Measurements from ENCODE around the gene CACNG6.
"Not testable (repeated sequence)": the region's sequence is repeated elsewhere in the genome, so short reads cannot be mapped to it uniquely, and the experiment has no call there.

Gene CACNG6, protein sequence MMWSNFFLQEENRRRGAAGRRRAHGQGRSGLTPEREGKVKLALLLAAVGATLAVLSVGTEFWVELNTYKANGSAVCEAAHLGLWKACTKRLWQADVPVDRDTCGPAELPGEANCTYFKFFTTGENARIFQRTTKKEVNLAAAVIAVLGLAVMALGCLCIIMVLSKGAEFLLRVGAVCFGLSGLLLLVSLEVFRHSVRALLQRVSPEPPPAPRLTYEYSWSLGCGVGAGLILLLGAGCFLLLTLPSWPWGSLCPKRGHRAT

DNA sequence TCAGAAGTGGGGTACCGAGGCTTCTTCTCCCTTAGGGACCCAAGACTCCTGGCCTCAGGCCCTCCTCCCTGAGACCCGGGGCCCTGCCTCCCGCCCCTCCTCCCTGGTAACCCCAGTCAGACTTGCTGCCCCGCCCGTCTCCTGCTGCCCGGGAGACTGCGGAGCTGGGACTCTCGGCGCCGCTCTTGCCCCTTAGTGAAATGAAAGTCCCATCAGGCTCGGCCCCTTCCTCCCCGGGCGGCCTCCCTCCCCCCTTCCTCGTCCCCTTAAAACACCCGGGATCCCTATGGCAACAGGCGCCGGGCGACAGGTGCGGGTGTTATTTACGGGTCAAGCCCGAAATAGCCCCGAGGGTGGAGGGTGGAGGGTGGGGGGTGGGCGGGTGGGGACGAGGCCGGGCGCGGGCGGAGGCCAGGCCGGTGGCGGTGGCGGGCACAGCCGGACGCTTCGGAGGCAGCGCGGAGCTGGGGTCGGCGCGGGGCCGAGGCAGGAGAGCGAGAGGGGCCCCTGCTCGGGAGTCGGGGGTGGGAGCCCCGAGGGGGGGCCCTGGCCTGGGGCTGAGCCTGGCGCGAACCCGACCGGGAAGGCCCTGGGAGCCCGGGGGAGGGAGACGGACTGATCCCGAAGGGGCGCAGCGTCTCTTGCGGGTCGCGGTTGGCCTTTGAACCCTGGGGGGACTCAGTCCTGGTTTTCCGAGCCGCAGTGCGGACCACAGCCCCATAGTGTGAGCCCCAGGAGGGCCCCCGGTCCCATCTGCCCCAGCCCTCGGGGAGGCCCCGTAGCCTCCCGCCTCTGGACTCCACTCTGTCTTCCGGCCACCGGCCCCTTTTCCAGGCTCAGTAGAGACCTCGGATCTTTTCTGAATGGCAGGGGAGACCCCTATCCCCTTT is at the start of gene CACNG6:
TSS of gene CACNG6 (plus strand) at position 414 of the 890 bp plus-strand sequence. CDS start 1,241 bp downstream, outside the sequence.
- no peak for DNase-seq

DNA sequence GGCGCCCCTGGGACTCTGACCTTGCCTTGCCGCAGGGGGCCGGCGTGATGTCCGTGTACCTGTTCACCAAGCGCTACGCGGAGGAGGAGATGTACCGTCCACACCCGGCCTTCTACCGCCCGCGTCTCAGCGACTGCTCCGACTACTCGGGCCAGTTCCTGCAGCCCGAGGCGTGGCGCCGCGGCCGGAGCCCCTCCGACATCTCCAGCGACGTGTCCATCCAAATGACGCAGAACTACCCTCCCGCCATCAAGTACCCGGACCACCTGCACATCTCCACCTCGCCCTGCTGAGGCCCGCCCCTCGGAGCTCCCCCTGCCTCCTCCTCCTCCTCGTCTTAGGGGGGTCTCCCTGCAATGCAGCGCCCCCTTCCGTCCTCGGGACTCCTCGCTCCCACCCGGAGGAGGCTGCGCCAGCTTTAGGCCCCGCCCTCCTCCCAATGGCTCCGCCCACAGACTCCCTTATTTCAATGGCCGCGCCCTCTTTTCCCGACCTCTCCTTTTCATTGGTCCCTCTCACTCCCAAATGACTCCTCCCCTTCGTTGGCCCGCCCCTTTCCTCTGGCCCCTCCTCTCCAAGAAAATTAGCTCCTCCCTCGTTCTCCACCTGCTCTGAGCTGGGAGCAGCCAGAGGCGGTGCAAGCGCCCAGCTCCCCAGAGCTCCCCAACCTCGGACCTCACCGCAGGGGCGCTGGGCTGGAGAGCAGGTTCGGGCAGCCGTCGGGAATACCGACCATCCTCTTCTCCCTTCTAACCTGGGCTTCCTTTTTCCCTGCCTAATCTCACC is 49.2 kb upstream of the CACNG6 start:
- no peak for DNase-seq

DNA sequence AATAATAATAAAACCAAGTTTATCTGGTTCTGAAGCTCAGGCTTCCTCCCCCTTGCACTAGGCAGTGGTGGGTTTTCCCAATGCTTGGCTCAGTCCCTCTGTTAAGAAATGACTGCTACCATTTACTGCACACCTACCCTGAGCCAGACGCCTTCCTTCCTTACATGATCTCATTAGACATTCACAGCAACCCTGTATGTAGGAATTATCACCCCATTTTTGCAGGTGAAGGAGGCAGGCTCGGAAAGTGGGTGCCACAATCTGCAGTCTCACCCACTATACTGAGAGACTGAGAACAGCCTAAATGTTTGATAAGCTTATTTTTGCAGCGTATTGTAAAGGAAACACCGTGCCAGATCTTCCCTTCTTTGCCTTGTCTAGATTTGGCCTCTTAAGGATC is 47.0 kb upstream of the CACNG6 start:
- DNase-seq: no peak

DNA sequence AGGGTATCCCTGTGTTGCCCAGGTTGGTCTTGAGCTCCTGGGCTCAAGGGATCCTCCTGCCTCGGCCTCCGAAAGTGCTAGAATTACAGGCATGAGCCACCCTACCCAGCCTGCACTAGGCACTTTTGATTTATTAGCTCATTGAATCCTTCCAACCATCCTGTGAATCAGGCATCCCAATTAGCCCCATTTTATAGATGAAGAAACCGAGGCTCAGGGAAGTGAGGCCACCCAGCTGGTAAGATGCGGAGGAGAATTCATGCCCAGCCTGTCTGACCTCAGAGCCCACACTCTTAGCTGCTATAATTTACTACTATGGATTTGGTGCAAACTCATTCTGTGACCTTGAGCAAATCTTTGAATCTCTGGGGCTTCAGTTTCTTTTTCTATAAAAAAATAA is 46.5 kb upstream of the CACNG6 start:
- no peak for DNase-seq

DNA sequence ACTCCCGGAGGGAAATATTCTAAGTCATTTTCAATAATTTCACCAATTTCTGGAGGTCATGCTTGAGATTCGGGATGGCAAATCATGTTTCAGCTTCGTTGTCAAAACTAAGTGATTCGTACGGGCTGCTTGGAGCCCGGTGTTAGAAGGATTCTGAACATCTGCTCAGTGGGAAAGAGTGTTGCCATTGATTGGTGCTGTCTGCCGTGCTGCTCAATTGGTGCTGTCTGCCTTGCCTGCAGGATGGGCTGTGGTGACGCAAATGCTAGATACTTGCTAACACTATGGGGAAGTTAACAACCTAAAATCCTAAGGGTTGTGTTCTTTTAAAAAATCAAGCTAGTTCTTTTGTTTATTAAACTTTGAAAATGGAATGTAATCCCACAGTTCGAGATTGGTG is 46.0 kb upstream of the CACNG6 start:
- DNase-seq: no peak

DNA sequence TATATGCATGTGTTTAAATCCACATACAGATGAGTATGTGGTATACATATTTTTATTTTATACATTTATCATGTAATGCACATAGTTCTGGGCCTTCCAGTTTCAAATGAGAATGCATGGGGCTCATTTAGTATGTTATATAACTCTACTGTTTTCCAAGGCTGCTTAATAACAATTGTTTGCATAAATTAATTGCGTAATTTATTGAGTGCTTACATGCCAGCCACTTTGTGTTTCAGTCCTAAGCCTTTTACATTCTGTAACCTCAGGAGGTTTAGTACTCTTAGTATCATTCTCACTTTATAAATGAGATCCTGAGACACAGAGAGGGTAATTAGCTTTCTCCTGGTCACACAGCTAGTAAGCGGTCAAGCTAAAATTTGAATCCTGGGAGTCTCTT is 45.4 kb upstream of the CACNG6 start:
- DNase-seq: no peak

DNA sequence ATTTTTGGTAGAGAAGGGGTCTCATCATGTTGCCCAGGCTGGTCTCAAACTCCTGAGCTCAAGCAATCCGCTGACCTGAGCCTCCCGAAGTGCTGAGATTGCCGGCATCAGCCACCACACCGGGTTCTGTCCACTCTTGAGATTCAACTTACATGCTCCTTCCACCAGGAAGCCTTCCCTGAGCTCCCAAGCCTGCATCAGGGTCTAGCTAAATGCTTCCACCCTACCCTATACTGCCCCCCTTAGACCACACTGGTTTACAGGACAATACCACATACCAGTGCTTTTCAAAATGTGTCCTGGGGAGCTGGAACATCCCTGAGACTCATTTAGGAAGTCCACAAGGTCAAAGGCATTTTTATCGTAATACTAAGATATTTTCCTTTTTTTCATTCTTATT is 43.8 kb upstream of the CACNG6 start:
- DNase-seq: no peak

DNA sequence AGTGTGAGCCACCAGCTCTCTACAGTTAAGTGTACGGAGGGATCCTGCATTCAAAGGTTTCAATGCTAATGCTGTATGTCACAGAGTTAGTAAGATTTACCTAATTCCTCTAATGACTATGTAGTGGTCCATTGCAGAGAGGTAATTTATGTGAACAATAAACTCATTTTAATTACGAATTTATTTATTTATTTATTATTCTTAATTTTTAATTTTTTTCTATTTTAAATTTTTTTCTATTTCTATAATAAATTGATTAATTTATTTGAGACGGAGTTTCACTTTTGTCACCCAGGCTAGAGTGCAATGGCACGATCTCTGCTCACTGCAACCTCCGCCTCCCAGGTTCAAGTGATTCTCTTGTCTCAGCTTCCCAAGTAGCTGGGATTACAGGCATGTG is 42.8 kb upstream of the CACNG6 start:
- not testable (repeated sequence) for DNase-seq

DNA sequence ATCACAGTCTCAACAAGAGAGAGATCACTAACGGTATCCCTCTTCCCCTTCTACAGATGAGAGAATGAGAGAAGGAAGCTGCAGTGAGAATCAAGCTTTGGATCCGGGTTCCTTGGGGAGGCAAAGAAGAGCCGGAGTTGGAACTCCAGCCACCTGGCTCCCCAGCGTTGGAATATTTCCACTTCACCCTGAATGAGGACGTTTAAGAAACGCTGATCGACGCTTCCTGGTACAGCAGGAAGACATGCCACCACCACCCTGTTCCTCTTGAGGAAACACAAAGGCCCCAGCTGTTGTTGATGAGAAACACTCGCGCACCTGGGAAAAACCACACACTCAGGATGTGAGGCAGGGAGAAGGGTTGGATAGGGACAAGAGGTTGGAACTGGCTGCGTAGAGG is 40.0 kb upstream of the CACNG6 start:
- no peak for DNase-seq

DNA sequence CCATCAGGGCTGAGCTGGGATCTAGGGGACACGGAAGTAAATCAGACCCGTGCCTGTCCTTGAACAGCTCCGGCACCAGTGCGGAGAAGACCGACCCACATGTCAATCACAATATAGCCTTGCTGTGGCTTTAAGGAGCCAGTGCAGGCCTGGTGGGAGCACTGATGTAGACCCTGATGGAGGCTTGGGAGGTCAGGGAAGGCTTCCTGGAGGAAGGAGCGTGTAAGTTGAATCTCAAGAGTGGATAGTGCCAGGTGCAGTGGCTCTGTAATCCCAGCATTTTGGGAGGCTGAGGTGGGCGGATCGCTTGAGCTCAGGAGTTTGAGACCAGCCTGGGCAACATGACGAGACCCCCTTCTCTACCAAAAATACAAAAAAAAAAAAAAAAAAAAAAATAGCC is 39.5 kb upstream of the CACNG6 start:
- DNase-seq: no peak

DNA sequence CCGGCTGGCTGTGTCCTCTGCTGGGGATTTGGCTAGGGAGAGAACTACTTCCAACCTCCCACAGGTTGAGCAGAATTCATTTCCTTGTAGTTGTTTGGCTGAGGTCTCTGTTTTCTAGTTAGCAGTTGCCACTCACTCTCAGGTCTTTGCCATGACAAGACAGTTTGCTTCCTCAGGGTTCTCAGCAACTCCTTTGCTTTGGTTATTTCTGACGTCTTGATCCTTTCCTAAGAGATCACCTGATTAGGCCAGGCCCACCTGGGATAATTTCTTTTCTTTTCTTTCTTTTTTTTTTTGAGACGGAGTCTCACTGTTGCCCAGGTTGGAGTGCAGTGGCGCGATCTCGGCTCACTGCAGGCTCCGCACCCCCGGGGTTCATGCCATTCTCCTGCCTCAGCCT is 38.1 kb upstream of the CACNG6 start:
- DNase-seq: no peak

DNA sequence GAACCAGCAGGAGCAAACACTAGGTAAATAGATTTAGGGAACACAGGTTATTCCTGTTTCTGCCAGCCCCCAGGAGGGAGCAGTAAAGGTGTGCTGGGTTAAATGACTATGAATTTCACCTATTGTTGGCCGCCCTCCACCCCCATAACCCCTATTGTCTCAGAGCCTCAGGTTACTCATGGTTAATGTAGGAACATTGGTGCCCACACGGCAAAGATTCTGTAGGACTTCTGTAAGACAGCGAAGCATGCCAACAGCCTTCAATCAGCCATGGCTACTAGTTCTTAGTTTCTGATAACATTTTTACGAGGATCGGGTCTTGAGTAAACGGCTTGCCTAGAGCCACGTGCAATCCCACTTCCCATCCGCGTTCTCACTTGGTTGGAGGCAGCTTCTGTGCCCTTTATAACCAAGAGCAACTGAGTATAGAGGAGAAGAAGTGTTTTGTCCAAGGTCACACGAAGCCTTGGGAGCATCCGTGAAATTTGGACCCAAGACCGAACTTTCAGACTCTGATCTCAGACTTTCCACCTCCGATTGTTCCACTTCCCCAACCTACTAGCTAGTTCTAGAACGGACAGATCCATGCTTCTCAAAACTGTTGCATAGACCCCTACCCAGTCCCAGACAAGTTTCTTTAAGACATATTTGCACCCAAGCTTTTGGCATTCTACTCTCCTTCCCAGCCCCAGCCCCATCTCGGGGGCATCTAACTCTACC is 33.8 kb upstream of the CACNG6 start:
- DNase-seq: no peak

DNA sequence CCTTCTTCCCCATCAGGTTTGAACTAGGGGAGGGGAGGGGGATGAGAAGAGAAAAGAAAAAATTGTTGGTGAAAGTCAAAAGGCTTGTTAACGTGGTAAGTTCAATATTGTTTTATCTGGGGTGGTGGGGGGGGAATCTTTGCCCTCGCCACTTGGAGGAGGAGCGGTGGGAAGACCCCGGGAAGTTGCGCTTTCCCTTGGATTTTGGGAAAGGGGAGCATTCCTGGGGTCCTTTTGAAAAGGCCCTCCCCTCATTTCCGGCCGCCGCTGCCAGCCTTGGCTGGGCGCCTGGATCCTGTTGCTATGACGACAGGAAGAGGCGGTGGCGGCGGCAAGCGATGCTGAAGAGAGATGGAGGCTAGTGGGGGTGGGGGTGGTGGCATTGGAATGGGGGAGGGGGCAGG is 33.3 kb upstream of the CACNG6 start:
- DNase-seq: no peak

DNA sequence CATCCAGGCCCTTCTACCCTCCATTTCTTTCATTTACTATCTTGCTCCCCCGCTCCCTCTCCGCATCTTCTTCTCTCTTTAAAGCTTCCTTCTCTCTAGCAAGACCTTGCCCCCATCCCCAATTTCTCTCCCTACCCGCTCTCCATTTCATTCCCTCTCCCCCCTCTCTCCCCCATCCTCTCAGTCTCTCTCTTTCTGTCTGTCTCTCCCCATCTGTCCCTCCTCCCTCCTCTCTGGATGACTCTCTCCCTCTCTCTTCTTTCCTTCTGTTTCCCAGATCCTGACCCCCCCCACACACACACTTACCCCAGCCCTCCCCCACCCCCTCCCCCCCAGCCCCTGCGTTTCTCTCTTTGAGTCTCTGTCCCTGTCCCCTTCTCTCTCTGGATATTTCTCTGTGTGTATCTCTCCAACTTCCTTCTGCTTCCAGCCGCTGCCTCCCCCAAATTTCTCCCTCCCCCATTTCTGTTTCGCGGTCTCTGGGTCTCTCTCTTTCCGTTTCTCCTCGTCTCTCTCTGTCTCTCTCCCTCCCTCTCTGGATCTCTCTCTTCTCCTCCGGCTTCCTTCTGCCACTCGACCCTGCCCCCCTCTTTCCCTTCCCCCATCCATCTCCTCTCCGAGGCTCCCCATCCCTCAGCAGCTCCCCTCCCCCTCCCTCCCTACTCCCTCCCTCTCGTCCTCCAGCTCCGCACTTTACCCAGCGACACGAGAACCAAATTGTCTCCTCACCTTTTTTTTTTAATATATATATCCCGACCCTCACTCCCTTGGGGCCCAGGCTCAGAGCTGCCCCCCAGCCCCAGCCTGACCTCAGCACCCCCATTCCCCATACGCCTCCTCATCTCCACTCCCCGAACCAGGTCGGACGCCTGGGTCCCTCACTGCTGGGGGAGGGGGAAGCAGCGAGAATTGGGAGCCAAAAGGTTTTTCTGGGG is 32.3 kb upstream of the CACNG6 start:
- DNase-seq: no peak

DNA sequence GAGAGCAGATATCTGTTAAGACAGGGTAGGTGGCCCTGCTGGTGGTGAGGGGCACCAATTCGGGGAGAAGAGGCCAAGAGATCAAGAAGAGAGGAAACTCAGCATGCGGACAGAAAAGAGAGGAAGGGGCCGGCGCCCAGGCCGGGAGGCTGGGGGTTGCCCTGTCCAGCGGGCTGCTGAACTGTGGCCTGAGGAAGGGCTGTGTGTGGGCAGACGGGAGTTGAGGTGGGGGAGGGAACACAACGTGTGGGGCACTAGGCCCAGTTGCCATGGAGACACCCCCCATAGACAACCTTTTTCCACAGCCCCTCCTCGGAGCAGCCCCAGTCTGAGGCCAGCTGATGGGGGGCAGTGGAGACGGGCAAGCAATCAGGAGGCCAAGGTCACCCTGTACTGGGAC is 31.2 kb upstream of the CACNG6 start:
- DNase-seq: no peak

DNA sequence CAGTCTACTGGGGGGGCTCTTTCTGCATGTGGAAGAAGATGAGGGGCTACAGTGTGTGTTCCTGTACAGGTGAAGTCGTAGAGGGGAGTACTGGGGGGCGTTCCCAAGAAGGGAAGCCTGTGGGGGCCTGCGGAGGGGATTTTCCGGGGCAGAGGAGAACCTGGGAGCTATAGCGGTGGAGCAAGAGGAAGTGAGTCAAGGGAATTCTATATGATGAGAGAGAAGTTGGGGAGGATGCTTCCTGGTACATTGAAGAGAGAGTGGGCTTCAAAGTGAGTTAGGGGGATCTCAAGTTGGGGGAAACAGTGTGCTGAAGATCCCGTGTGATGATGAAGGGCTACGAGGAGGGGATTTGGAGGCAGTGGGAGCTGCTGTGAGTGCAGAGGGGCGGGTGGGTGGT is 30.6 kb upstream of the CACNG6 start:
- DNase-seq: no peak

DNA sequence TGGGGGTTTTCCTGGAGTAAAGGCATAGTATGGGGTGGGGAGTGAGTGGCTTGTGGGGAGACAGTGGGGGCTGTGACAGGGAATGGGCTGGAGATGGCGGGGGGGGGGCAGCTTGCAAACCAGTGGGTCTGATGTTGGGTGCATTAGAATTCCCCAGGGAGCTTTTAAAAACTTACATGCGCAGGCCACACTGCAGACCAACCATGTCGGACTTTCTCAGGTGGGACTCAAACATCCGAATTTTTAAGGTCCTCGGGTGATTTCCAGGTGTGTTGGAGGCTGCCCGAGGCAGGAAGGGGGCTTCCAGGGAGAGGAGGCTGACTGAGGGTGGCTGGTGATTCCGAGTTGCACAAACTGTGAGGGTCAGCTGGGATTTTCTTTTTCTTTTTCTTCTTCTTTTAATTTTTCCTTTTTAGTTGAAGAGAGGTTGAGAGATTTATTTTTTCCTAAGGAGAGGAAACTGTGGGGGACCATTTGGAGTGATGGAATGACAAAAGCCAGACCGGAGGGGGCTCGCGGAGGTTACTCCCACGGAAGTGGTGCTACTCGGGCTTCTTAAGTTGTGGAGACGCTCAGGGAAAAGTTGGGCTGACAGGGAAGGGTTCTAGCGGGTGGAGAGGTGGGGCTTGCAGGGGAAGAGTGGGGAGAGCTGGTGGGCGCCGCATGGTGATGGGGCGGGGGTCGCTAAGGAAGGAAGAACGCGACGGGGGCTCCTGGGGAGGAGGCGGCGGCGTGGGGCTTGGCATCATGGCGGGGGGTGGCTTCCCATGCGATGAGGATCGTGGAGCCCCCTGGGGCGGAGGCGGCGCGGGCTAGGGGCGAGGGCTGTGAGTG is 29.7 kb upstream of the CACNG6 start:
- DNase-seq: no peak

DNA sequence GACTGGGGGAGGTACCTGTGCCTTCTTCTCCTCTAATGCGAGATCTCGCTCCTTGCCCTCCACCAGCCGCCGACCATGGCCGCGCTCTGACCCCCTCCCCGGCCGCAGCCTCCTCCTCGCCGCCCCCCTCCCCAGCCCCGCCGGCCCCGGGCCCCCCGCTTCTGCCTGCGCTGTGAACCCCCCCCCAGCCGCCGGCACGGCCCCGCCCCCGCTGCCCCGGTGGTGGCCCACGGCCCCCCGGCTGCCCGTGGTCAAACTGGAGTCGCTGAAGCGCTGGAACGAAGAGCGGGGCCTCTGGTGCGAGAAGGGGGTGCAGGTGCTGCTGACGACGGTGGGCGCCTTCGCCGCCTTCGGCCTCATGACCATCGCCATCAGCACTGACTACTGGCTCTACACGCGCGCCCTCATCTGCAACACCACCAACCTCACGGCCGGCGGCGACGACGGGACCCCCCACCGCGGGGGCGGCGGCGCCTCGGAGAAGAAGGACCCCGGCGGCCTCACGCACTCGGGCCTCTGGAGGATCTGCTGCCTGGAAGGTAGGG is 28.5 kb upstream of the CACNG6 start, which contains the start of gene CACNG8:
TSS of gene CACNG8 (plus strand) at position 51 of the 545 bp plus-strand sequence.
- DNase-seq: no peak

DNA sequence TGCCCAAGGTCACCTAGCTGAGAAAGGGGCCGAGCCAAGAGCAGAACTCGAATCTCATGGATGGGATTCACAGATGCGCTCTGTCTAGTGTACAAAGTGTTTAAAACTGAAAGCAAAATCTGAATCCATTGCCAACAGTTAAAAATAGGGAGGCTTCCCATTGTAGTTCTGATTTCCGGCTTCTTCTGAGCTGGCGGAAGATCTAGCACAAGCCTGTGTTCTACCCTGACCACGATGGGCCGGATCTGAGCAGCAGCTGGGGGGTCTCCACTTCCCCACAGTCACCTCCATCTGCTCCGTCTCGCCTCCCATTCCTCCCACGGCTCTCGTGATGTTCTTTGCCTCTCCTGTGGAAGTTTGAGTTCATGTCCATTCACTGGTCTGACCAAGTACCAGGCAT is 26.3 kb upstream of the CACNG6 start:
- no peak for DNase-seq

DNA sequence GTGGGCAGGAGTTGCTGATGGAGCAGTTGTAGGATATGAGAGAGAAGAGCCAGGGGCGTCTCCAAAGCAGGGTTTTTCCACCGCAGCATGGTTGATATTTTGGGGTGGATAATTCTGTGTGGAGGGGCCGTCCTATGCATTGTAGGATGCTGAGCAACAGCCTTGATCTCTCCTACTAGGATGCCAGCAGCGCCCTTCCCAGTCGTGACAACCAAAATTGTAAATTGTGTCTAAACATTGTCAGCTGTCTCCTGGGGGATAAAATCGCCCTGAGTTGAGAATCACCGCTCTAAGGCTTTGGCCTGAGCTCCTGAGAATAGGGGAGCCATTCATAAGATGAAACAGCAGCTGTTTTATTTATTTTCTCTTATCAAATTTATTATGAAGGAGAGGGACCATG is 24.5 kb upstream of the CACNG6 start:
- no peak for DNase-seq
